Coronary artery (tissue), 2 donors: ENCODE results near the gene PROS1.

ENCODE experiments used
- DNase-seq: peaks from one replicate; pipeline ENCODE4 v3.0.0-alpha.2; 2017; ENCODE audit warnings: low spot score
- H3K27ac ChIP-seq, 2 donors: fragments of 200-600 bp; sonication (generic); one replicate each; pipeline ENCODE4 v1.5.1; 2016 to 2019
- H3K4me3 ChIP-seq: fragments of 200-600 bp; sonication (generic); 2 replicates; pipeline ENCODE4 v1.5.1; 2016; ENCODE audit warnings: mild to moderate bottlenecking, moderate library complexity
- TF ChIP-seq, protein P1 (sequence below): fragments of 200-600 bp; sonication (generic); IDR thresholded peaks from one replicate; pipeline ENCODE4 v1.5.1; 2019; ENCODE audit warnings: antibody characterized with exemption

Gene PROS1

DNA sequence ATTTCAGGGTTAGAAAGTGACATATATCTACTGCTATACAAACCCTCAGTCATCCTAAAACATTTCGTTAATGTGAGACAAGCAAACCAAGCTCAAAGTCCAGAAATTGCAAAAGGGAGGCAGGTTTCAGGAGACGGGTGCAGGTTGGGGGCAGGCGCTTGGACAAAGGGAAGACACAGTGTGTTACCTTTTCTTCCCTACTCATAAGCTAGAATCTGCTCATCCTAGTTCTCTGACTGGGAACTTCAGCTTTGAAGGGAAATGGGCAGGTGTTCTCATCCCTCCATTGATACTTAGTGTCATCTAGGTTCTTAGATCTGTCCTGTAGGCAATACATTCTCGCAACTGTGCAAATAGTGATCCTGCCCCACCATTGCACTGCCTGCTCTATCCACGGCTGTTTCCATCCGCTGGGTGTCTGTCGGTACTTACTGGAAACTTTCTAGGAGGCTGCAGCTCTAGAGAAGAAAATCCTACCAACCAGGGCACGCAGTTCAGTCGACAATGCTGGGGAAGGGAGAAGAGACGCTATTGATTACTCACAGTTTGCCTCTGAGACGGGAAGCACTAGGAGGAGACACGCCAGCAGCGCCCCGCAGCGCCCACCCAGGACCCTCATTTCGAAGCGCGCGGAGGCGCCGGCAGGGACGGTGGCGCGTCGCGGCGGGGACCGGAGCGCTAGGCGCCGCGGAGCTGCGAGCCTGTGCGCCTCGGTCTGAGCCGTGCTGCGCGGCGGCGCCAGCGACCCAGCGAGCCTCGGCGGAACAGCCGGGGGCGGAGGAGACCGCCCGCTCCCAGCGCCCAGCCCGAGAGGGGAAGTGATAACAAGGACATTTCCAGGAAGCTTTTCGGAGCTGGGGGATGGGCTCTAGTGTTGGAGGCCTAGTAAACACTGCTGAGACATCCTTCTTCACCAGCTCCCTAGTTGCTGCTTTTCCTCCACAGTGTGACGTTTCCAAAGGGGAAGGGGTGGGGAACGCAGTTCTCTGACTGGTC is at the start of gene PROS1:
PROS1 (minus strand) TSS at position 766 of the 996 bp plus-strand sequence; CDS start at position 619, 147 bp downstream.
- DNase-seq = peak; percentile 87
- H3K4me3 ChIP-seq = peak within 1 kb of the TSS; percentile 77
- H3K27ac ChIP-seq = peak within 1 kb of the TSS; percentile 73 to 90
- TF ChIP-seq, protein P1, sequence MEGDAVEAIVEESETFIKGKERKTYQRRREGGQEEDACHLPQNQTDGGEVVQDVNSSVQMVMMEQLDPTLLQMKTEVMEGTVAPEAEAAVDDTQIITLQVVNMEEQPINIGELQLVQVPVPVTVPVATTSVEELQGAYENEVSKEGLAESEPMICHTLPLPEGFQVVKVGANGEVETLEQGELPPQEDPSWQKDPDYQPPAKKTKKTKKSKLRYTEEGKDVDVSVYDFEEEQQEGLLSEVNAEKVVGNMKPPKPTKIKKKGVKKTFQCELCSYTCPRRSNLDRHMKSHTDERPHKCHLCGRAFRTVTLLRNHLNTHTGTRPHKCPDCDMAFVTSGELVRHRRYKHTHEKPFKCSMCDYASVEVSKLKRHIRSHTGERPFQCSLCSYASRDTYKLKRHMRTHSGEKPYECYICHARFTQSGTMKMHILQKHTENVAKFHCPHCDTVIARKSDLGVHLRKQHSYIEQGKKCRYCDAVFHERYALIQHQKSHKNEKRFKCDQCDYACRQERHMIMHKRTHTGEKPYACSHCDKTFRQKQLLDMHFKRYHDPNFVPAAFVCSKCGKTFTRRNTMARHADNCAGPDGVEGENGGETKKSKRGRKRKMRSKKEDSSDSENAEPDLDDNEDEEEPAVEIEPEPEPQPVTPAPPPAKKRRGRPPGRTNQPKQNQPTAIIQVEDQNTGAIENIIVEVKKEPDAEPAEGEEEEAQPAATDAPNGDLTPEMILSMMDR = no peak

DNA sequence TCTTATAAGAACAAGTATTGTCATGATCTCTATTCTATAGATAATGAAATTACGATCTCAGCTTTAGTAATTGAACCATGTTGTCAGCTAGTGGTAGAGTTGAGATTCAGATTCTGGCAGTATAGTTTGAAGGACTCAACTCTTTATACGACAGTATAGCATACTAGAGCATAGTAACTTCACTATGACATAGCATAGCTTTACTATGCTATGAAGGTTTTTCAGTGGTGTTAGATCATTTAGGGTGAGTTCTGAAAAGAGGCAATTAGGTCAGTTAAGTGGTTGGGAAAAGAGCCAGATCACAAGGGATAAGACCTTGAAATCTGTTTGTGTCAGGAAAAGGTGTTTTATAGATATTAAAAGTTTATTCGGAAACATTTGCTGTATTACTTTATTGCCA is 46.6 kb upstream of the PROS1 start:
- DNase-seq = no peak
- TF ChIP-seq, protein P1 = no peak
- Histone ChIP-seq H3K27ac (no peak overlapping the region), H3K4me3 (no peak overlapping the region)

DNA sequence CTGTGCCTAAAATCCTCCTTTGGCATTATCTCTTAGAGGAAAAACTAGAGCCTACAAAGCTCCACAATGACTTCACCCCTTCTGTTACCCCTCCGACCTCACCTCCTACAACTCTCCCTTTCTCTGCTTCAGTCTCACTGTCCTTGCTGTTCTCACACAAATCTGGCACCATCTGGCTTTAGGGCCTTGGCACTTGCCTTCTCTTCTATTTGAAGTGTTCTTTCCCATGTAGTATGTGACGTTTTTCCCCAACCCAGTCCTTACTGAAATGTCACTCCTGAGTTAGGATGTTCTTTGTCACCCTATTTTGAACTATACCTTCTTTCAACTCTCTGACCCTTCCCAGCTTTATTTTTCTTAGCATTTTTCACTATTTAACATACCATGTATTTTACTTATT is 46.0 kb upstream of the PROS1 start:
- H3K4me3 ChIP-seq = no peak overlapping the region
- TF ChIP-seq, protein P1 = no peak
- no peak for DNase-seq
- no peak overlapping the region for H3K27ac ChIP-seq

DNA sequence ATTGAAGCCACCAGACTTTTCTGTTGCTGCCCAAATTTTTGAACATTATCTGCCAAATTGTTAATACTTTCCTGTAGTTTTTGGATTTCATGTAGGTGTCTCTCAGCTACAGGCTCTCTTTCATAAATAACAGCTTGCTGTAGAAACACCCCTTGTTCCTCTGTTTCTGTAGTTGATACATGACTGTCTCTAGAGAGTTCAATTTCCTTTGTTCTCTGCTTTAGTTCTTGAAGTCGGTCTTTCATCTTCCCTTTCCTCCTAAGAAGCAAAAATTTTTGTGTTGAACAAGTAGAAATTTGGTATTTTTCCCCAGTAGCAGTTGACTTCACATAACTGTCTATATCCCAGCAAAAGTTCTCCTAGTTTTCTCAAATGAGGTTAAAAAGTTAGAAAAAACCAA is 41.3 kb upstream of the PROS1 start:
- no peak for DNase-seq
- TF ChIP-seq, protein P1 = no peak

DNA sequence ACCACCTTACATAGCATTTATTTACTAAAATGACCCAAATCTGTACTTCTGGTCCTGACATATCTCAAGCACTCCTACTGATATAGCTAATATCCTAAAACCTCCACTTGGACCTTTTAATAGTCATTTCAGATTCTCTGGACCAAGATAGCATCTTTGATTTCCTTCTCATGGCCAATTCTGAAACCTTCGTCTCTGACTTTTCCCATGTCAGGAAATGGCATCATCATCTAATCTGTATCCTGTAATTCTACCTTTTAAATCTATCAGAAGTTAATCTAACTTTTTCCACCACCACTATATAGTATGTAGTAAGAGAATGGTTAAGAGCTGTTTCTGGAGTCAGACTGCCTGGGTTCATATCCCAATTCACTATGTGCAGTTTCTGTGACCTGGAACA is 38.5 kb upstream of the PROS1 start:
- TF ChIP-seq, protein P1 = no peak
- H3K27ac ChIP-seq = no peak overlapping the region
- H3K4me3 ChIP-seq = no peak overlapping the region
- DNase-seq = no peak

More for the DNA sequence above, 41.3 kb upstream of the PROS1 start:
- Histone ChIP-seq H3K27ac (no peak overlapping the region), H3K4me3 (no peak overlapping the region)

DNA sequence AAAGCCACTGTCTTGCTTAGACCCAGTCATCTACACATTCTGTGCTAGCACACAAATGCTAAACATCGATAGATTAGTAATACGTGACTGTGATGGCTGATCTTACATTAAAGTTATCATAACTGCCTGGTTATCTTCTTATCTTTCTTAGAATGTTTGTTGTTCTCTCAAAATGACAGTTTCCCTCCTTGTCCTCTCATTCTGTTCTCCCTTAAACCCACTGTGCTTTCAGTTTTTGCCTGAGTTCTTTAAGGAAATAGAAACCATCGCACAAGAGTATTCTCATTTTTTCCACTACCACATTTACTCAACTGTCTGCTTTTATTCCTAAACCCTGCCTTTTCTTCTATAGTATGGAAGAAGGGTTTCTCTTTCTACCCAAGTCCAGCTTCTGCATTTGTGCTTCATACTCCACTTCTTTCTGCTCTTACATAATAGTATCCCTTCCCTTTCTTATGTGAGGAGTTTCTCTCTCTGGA is 37.6 kb upstream of the PROS1 start:
- no peak for DNase-seq
- H3K4me3 ChIP-seq = no peak overlapping the region
- no peak overlapping the region for H3K27ac ChIP-seq
- TF ChIP-seq, protein P1 = no peak

DNA sequence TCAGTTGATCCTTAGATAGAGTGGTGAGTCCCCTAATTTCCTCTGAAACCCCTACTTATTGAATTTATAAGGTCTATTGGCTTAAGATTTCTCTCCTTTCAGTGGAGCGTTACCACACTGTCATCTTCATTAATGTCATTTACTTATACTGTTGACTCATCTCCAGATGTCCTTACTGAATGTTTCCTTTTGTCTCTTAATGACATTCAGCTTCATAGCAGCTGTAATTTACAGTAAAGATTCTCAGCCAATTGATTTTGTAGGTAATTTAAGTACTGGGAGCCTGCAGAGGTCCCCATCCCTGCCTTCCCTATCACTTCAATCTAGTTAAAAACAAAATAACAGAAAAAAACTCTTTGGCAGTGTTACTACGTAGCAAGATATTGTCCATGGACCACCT is 35.9 kb upstream of the PROS1 start:
- TF ChIP-seq, protein P1 = no peak
- Histone ChIP-seq H3K4me3 (no peak overlapping the region), H3K27ac (no peak overlapping the region)
- DNase-seq = no peak
